GM19452 (cell line): Measurements from ENCODE around the gene PPP1R15B.

Experiments
- ATAC-seq: cut with Tn5 transposase; IDR thresholded peaks from one replicate; pipeline ENCODE4 v1.9.1; 2021; ENCODE audit not compliant: unreplicated experiment

Gene PPP1R15B

DNA sequence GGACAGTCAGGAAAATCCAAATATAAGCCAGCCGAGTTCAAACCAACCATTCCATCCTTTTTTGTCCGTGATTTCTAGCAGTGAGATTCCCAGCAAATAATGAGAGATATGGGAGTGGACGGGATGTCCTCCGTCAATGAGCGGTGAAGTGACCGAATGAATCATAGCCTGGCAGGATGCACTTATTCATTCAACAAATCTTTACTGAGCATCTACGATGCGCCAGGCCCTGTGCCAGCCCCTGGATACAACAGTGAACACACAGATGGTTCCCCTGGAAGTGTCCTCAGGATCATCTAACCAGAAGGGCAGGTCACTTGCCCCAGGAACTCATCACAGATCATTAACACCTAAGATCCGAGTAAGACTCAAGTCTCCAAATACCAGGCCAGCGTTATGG is 43.7 kb downstream of the PPP1R15B start:
- ATAC-seq, result no peak

DNA sequence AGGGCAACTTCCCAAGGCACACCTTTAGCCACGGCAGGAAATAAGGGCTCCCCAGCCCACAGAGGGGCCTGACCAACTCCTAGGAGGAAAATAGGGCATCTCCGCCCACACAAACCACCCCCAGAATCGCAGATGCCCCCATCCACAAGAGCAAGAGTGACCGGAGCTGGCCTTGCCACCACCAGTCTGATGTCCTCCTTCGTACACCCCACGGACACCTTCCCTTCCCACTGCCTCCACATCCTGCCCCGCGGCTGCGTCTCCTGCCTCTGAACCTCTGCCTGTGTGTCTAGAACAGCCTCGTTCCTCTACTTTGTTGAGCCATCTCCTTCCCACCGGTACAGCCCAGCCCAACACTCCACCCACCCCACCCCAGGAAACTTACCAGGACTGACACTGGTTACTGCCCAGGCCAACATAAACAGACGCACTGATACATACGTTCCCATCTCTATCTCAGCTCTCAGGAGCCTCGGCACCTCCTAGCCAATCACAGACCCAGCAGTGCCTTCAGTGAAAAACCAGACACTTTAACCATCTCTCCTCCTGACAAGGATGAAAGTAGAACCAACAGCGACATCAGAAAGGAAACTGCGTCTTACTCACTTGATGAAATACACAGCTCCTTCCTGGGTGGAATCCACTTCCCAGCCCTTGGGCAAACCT is 44.3 kb downstream of the PPP1R15B start:
- ATAC-seq, result no peak

DNA sequence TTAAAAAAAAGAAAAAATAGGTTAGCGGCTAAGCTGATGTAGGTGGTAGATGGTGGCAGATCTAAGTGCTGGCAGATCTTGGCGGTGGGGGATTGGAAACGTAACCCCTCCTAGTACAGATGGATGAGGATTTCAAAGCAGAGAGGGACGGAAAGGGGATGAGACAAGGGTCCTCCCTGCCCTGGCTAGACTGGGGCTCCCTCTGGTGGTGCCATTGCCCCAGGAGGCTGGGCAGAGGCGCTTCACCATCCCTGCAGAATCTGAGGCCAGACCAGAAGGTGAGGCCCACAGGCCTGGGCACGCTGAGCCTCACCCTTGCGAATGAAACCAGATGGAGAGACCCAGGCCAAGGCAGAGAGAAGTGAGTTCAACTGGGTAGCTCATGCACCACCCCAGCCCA is 44.9 kb downstream of the PPP1R15B start:
- no peak for ATAC-seq

DNA sequence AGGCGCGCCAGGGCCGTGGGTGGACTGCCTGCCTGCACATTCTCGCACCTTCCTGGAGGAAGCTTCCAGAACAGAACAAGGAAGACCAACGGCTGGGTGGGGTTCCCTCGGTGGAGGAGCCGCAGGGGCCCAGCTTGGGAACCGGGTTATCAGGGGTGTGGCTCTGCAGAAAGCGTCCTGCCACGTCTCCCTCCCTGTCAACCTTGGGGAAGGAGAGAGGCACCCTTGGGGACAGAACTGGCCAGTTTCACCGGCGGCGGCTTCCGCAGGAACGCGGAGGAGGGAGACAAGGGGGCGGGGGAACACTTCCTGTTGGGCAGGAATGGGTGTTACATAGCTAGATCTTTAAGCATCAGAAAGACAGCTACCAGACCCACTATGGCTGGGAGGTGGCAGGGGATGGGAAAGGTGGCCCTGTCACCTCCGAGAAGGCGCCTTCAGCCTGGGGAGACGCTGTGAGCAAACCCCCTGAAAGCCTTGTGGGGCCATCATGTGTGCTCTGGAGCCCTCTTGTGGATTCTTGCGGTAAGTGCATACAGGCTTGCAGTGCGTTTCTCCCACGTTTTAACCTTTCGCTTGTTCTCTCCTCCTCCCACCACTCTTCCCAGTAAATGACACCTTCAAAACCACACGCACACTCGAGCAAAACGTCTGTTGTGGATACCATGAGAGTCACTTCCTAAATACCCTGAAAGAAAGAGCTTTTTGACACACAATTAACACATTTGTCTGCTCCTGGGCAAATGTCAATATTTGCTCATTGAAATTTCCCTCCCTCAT is 48.1 kb downstream of the PPP1R15B start:
- ATAC-seq, result no peak

DNA sequence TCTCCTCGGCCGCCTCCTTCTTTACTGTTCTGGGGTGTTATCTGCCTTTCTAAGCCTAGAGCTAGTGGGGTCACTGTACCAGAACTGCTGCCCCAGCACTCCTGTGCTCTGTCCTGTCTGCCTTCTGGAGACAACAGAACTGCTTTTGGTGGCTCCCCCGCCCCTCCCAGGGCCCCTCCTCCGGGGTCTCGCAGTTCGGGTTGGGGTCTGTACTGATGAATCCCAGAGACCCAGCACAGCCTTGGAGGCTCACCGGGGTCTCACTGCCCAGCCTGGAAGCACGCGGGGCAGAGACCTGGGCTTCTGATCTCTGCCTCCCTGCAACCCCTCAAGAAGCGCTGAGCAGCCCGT is 48.7 kb downstream of the PPP1R15B start:
- no peak for ATAC-seq

DNA sequence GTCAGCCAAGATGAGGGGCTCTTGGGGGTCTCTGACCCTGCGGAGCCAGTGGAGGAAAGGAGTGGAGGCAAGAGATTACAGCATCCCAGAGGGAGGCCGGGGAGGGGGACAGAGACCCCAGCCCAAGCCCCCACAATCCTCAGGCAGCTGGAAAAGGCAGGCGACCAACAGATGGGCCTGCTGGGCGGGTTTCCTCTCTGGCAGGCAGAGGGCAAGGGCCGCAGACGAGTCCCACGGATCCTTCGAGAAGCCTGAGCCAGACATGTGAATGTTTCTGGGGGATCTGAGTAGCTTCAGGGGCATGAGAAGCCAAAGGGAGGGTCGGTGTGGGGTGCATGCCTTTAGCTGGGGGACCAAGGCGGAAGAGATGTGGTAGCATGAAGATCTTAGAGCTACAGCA is 49.8 kb downstream of the PPP1R15B start:
- ATAC-seq, result no peak

DNA sequence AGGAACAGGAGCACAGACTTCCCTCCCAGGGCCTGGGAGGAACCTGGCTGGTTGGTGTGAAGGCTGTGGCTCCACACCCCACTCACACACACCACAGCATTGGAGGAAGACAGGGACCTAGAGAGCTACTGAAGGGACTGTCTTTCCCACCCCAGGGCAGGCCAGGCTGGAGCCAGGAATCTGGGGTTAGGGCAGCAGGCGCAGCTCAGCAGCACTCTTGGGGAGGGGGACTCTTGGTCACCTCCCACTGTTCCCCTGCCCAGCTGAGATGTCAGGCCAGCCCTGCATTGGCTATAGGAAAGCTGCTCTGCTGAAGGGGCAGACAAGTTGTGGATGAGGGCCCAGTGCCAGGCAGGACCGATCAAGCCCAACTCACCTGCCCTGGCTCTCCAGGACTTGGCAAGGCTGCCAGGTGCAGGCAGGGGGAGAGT is 50.3 kb downstream of the PPP1R15B start:
- no peak for ATAC-seq

DNA sequence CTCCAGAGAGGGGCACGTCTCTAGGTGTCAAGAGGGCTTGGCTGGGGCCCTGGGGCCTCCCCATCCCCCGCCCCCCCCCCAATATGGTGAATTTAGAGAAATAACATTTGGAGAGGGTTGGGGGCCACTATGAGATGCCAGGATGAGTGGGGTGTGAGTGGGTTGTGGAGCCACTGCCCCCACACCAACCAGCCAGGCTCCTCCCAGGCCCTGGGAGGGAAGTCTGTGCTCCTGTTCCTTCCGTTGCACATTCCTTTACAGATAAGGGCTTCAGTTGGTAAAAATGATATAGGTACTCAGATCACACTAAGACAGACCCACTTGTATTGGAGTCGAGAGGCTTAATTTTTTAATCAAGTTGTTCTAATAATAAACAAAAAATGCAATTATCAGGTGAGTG is 51.3 kb downstream of the PPP1R15B start:
- ATAC-seq, result no peak

DNA sequence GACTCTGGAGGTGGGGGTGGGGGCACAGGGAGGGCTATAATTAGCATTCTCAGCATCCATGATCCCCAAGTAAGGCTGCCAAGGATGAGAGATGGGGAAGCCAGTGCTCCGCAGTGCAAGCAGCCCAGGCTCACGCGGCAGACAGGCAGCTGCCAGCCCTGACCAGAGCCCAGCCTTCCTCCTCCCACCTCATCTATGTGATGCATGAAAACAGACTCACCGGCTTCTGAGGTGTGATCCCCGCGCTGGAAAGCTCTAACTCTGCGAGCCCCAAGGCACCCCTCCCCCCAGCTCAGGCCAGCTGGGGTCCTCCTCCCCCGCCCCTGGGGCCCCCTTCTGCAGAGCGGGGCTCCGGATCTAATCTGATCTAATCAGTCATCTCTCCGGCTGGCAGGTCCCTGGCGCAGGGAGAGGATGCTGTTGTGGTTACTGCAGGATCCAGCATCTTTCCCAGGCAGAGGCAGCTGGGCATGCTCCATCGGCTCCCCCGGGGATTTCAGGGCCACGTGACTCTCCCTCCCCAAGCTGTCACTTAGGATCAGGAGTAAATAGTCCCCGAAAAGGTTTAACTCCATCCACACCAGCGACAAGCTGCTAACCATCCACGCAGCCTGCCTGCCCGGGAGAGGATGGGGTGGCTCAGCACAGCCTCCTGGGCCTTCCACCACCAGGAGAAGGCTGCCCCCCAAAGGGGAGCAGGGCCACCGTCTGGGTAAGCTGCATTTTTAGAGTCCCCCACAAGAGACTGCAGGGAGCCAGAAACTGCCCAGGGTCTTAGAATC is 52.0 kb downstream of the PPP1R15B start, which contains the start of gene PLEKHA6:
TSS of gene PLEKHA6 (minus strand) at position 456 of the 782 bp plus-strand sequence. CDS start 86,202 bp downstream, outside the sequence.
- ATAC-seq, result no peak

DNA sequence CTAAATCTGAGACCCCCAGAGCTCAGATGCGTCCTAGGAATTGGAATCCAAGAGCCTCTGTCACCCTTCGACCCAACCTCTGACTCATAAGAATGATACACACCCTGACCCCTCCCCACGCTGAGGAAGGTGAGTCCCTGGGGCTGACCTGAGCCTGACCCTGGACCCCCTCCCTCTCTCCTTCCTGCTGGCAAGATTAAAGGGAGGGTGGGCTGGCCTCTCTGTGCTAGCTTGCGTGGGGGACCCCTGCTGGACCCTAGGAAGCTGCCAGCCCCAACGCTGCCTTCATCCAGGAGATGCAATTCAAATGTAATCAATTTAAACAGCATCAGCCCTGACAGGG is 52.5 kb downstream of the PPP1R15B start:
- no peak for ATAC-seq

DNA sequence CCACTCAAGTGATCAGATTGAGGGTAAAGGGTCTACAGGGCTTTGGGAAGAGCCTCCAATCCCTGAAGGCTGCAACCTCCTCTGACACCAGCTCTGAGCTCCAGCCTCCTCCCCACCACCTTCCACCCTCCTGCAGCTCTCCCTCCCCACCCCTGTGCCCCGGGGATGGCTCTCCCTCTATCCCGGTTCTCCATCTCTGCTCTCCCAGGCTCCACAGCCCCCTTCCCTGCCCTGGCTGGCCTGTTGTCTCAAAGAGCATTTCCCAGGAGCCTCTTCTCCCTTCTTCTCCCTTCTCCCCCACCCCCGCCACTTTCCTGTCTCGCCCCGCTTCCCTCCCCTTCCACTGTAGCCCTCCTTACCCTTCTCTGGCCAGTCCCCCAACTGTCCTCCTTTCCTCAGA is 53.0 kb downstream of the PPP1R15B start:
- ATAC-seq, result no peak

DNA sequence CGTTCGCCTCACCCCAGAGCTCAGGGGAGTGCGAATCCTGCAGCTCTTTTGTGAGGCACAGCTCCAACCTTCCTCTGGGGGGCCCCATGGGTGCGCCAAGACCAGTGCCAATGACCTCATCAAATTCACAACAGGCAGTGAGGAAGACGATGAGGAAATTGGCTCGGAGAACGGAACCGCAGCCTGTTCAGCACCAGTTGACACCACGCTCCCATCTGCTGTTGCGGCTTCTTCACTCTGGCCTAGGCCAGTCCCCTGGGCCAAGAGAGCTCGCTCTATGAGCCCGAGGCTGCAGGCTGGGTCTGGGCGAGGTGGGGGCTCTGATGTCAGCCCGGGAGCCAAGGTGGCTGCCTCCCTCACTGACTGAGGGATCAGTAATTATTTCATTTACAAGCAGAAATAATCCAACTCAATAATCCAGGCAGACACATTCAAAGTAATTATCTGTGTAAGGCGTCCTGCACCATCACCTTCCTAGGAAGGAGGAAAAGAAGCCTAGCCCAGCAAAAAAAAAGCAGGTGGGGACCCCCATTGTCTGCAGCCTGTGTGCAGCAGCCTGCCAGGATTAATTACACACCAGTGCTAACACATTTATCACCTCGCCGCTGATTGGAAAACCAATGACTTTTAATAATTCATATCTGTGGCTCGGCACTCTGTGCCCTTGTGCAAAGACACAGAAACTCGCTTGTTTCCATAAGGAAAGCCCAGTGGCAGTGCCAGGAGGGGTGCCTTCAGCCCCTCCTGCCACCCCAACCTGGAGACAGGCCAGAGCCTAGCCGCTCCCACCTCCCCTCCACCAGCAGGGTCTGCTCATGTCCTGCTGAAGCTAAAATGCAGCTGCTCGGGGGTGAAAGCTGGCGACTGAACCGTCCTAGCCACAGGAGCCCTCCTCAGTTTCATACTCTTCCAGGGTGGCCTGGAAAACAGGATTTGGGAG is 53.8 kb downstream of the PPP1R15B start:
- ATAC-seq, result no peak

DNA sequence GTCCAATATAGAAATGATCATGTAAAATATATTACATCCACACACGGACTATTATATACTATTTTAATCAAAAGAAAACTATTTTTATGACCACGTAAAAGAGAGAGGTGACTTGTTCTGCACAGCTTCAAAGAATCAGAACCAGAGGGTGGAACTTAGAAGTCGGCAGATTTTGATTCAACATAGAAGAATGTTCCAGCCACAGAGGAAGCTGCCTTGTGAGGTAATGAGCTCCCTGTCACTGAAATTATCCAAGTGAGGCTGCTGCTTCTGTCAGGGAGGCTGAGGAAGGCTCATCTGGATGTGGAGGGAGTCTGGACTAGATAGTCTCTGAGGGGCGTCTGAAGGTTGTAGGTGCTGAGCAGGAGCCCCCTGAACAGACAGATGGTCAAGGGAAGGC is 54.6 kb downstream of the PPP1R15B start:
- ATAC-seq, result no peak

DNA sequence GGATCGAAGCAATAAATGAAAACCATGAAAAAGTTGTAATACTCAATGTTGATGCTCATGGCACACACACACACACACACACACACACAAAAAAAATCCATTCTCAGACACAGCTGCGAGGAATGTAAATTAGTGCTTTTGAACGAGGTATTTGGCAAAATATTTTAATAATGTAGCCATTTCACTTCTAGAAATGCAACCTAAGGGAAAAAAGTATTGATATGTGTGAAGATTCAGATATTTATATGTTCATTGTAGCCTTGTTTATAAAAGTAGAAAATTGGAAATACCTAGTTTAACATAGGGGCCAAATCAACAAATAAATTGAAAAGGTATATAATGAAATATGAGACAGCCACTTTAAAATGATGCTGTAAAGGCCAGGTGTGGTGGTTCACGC is 55.7 kb downstream of the PPP1R15B start:
- ATAC-seq, result no peak

DNA sequence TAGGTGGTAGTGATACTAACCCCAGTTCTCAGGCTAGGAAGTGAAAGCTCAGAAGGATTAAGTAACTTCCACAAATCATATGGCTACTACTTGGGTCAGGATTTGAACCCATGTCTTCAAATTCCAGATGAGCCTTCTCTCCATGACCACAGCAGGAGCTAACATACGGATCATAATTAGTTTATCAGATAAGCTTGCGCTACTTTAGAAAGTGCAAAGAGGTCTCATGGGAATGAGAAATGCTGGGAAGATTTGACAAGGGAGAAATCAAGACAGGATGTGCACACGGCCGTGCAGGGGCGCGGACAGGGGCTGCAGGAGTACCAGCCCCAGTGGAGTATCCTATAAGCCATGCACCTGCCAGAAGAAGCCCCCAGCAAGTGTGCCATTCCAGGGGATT is 57.0 kb downstream of the PPP1R15B start:
- ATAC-seq, result no peak
